AG04449 (cell line): ENCODE data around the gene GDF15.

ENCODE experiments used
- CTCF ChIA-PET: fragments of 350-600 bp; formaldehyde crosslinking; extraction: SDS; loops from one replicate; lab custom pipeline; 2021; ENCODE audit warnings: antibody characterized with exemption; lab: Yijun Ruan, JAX
- POLR2A ChIA-PET: fragments of 400-600, 350-600 bp; formaldehyde crosslinking; extraction: SDS; loops from one replicate; lab custom pipeline; 2020; ENCODE audit warnings: antibody characterized with exemption, inconsistent platforms; lab: Yijun Ruan, JAX
- DNase-seq: peaks from one replicate; pipeline ENCODE4 v3.0.0-alpha.2; 2010; ENCODE audit warnings: low read depth, low spot score
- H3K4me3 ChIP-seq: 2 replicates; pipeline ENCODE4 v1.5.1; 2011; ENCODE audit warnings: low read depth, mild to moderate bottlenecking, control low read depth, low read length
- TF ChIP-seq, protein P1 (sequence below): IDR thresholded peaks from one replicate; pipeline ENCODE4 v1.5.1; 2011; ENCODE audit warnings: mild to moderate bottlenecking, moderate library complexity, low read length, control low read depth, inconsistent platforms; ENCODE audit not compliant: insufficient read depth; ENCODE audit errors: missing control alignments

GDF15 gene

DNA sequence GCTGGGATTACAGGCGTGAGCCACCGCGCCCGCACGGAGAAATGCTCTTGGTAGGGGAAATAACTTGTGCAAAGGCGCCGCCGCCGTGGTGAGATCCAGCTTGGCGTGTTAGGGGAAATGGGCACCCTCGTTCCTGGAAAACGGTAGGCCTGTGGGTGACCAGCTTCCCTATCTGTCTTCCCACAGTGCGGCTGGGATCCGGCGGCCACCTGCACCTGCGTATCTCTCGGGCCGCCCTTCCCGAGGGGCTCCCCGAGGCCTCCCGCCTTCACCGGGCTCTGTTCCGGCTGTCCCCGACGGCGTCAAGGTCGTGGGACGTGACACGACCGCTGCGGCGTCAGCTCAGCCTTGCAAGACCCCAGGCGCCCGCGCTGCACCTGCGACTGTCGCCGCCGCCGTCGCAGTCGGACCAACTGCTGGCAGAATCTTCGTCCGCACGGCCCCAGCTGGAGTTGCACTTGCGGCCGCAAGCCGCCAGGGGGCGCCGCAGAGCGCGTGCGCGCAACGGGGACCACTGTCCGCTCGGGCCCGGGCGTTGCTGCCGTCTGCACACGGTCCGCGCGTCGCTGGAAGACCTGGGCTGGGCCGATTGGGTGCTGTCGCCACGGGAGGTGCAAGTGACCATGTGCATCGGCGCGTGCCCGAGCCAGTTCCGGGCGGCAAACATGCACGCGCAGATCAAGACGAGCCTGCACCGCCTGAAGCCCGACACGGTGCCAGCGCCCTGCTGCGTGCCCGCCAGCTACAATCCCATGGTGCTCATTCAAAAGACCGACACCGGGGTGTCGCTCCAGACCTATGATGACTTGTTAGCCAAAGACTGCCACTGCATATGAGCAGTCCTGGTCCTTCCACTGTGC is 2.4 kb downstream of the GDF15 start:
- ChIA-PET CTCF (interaction anchor here (0.7 to 8.3 kb wide), 31 partner anchors 8 to 459 kb away, joined by 3 to 170 read pairs (median 5); partner anchors contain the start of genes LRRC25 and SSBP4), POLR2A (interaction anchor here (0.6 to 4.4 kb wide), 5 partner anchors 14 to 110 kb away, joined by 3 to 21 read pairs (median 4); partner anchors contain the start of genes JUND and SSBP4)
- no peak for DNase-seq
- TF ChIP-seq, protein P1, sequence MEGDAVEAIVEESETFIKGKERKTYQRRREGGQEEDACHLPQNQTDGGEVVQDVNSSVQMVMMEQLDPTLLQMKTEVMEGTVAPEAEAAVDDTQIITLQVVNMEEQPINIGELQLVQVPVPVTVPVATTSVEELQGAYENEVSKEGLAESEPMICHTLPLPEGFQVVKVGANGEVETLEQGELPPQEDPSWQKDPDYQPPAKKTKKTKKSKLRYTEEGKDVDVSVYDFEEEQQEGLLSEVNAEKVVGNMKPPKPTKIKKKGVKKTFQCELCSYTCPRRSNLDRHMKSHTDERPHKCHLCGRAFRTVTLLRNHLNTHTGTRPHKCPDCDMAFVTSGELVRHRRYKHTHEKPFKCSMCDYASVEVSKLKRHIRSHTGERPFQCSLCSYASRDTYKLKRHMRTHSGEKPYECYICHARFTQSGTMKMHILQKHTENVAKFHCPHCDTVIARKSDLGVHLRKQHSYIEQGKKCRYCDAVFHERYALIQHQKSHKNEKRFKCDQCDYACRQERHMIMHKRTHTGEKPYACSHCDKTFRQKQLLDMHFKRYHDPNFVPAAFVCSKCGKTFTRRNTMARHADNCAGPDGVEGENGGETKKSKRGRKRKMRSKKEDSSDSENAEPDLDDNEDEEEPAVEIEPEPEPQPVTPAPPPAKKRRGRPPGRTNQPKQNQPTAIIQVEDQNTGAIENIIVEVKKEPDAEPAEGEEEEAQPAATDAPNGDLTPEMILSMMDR, result peak; percentile 97
- H3K4me3 ChIP-seq, result peak overlapping the region; percentile 66

DNA sequence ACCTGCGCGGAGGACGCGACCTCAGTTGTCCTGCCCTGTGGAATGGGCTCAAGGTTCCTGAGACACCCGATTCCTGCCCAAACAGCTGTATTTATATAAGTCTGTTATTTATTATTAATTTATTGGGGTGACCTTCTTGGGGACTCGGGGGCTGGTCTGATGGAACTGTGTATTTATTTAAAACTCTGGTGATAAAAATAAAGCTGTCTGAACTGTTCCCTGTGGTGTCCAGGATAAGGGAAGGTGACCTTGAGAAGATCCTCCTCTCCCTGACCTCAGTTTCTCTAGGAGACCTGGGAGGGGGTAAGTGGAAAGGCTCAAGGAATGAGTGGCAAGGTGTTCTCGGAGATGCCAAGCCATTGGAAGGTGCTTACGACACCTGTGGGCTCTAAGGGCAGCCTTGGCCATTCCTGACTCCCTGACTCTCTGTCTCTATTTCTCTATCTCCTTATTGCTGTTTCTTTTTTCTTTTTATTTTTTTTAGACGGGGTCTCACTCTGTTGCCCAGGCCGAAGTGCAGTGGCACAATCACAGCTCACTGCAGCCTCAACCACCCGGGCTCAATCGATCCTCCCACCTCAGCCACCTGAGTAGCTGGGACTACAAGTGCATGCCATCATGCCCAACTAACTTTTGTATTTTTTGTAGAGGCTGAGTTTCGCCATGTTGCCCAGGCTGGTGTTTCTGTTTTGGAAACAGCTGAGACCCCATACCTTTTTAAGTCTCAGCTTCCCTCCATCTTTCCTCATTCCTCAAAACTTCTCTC is 3.2 kb downstream of the GDF15 start:
- DNase-seq, result no peak
- POLR2A ChIA-PET, result interaction anchor here (0.7 to 4.4 kb wide), 3 partner anchors 109 to 420 kb away, joined by 3 to 21 read pairs (median 3); partner anchors contain the start of gene JUND
- peak overlapping the region; percentile 66 for H3K4me3 ChIP-seq

DNA sequence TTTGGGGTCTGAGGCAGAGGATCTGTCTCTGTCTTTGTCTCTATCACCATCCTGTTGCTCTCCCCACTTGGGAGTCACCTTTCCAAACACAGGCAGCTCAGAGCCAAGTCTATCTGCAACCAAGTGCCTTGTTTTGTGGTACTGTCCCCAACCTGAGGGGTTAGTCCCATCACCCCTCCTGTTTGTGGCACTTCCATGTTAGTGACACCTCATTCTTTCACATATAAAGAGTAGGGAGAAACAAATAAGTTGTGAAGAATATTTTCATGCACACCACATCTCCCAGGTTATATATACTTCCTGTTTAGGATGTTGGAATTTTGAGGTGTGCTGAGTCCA is 3.7 kb downstream of the GDF15 start:
- no peak overlapping the region for H3K4me3 ChIP-seq
- DNase-seq, result no peak
- ChIA-PET POLR2A (interaction anchor here (0.7 to 4.4 kb wide), 2 partner anchors 109 to 419 kb away, joined by 3 to 21 read pairs; partner anchors contain the start of gene JUND), CTCF (interaction anchor here (0.6 to 8.3 kb wide), 12 partner anchors 10 to 111 kb away, joined by 3 to 170 read pairs (median 20); partner anchors contain the start of genes LRRC25 and SSBP4)
- TF ChIP-seq, protein P1, result no peak

More for the DNA sequence above, 3.2 kb downstream of the GDF15 start:
- TF ChIP-seq, protein P1, result no peak
- CTCF ChIA-PET, result interaction anchor here (0.6 to 8.3 kb wide), 23 partner anchors 9 to 113 kb away, joined by 3 to 170 read pairs (median 6); partner anchors contain the start of genes LRRC25 and SSBP4

DNA sequence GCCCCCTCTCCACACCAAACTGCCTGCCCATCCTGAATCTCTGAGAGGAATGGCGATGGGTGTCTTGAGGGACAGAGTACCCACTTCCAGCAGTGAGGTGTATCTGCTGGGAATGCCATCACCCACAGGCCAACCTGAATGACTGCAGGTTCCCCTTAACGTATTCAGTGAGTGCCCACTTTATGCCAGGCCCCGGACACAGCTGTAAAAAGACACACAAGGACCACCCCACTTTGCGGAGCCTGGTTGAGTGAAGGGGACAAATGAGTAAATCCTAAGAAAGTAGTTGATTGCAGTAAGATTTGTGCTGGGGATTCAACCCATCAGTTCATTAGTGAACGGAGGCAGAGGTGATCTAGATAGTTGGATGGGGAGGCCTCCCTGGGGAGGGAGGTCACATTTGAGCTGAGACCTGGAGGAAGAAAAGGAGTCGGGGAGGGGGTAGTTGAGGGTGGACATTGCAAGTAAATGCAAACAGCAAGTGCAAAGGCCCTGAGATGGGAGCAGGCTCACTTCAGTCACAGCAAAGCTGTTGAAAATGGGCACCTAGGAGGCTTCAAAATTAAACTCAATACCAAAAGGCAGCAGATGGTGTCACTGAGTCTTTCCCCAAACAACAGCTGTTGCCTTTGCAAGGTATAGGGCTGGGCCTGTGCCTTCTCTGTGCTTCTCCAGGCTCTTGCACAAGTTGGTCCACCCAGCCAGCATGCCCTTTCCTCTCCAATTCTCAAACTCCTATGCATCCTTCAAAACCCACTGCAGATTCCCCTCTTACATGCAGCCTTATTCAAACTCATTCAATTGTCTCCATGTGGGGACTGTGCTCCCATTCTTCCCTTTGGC is 4.3 kb downstream of the GDF15 start:
- DNase-seq, result no peak
- no peak overlapping the region for H3K4me3 ChIP-seq
- ChIA-PET CTCF (interaction anchor here (0.8 to 8.3 kb wide), 8 partner anchors 10 to 111 kb away, joined by 4 to 170 read pairs (median 30); partner anchors contain the start of genes LRRC25 and SSBP4), POLR2A (no interaction called here)
- TF ChIP-seq, protein P1, result no peak

DNA sequence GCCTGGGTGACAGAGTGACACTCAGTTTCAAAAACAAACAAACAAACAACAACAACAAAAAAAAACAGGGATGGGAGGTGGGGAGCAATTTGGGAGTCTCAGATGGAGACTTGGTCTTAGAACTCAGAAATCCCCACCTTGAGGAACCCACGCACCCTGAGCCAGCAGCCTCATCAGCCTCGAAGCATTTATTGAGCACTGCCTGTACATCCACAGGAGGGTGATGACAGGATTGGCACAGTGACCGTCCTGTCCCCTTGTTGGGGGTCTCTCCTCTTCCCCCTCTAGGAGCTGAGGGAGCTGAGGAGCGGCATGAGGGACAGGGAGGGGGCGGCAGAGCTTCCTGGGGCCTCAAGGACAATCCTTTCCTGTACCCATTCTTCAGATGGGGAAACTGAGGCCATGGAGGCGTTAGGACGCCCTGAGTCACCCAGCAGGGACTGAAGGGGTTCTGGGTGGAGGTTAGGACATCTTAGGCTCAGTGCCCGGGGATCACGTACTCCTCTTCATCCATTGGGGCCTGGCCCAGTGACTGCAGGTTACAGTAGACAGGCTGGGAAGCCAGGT is 5.6 kb downstream of the GDF15 start:
- TF ChIP-seq, protein P1, result no peak
- H3K4me3 ChIP-seq, result no peak overlapping the region
- POLR2A ChIA-PET, result no interaction called here
- CTCF ChIA-PET, result interaction anchor here (1.1 to 8.3 kb wide), 6 partner anchors 8 to 52 kb away, joined by 3 to 170 read pairs (median 21); partner anchors contain the start of genes LRRC25 and SSBP4
- no peak for DNase-seq
